M059J (cell line): Measurements from ENCODE around the gene HUNK. TPM values are rescaled to one million over a fixed set of nuclear protein-coding genes. Genes with fewer than 3 reads are reported as not detected.
"Not testable (repeated sequence)": the region's sequence is repeated elsewhere in the genome, so short reads cannot be mapped to it uniquely, and the experiment has no call there.

Source experiments
- DNase-seq: peaks from one replicate; pipeline ENCODE4 v3.0.0-alpha.2; 2012; ENCODE audit warnings: low read depth
- total RNA-seq: library from RNA; depleted of rRNA; stranded (reverse); fragments of >200 nt; shearing (Covaris generic); gene quantifications from 2 replicates; pipeline ENCODE4 v1.2.3, GENCODE V29; 2014

The HUNK gene
- total RNA-seq, 1 experiment from 2014 or later: 0.15 TPM

DNA sequence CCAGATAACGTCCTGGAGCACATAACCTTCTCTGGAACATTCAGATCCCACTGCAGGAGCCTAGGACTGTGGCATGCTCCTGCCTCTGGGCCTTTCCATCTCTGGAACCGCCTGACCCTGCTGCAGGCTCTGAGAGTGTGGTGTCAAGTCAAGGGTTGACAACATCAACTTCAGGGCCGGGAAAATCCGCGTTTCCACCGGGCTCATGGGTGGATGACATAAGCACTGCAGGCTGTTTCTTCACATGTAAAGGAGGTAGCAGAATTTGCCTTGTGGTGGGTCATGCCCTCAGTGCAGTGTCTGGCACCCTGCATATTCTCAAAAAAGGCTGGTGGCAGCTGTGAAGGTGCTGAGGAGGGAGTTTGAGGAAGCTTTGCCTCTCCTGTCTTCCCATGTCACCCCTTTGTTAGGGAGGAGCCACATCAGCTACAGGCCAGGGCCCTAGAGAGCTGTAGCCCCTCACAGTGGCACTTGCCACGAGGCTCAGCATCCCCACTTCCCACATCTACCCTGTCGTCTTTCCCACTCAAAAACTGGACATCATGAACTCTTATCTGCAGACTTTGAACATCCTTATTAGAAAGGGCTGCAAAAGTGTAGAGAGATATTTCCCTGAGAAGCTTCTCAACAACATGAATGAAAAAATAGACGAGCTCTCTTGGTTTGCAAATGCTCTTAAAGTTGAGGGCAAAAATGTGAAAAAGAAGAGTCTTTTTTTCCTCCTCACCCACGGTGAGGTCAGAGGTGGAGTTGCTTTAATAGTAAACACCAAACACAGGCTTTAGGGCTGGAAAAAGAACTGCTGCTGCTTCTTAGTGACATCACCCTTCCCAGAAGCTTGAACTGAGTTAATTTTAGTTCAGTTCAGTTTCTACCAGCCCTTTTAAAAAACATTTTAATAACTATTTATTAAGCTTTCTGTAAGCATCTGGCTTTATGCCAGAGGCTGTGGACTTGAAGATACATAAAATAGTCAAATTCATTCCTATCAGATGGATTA lies 121.3 kb downstream of the HUNK start:
- DNase-seq: no peak

DNA sequence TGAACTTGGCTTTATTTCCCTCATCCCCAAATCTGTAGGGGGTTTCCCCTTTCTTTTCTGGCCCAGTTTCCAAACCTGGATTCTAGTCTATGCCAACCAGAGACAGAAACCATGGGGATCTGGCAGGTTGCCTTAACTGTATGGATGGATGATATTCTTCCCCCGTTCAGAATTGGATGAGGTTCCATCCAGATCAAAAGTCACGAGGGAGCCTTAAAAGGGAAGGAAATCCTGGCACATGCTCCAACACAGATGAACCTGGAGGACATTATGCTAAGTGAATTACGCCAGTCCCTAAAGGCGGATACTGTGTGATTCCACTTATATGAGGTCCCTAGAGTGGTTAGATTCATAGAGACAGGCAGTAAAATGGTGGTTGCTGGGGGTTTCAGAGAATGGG lies 124.4 kb downstream of the HUNK start:
- DNase-seq: no peak

DNA sequence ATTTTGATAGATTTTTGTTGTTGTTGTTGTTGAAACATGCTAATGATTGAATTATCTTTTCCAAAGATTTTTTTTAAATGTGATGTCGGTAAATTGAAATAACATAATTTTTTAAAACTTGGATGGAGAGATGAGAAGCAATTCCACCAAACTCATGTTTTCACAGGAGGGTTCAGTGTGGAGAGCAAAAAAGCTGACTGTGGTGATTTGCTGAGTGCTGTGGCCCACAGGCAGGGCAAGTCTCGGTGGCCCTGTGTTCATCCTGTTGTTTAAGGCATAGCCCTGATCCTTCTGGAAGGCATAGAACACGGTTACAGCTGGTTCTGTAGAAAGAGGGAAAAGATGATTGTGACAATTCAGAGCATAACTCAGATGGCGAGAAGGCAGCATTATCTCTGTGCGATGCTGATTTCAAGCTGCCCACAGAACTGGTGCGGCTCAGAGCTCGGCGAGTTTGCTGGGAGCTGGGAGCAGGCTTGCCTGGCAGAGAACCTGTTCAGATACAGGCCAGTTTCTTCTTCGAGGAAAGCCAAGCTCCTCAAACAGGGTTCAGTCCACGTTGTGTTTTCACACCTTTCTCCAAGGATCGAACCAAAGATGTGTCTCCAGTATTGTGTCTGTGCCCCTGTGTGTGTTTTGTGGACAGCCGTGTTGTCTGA lies 127.1 kb downstream of the HUNK start:
- DNase-seq: no peak

DNA sequence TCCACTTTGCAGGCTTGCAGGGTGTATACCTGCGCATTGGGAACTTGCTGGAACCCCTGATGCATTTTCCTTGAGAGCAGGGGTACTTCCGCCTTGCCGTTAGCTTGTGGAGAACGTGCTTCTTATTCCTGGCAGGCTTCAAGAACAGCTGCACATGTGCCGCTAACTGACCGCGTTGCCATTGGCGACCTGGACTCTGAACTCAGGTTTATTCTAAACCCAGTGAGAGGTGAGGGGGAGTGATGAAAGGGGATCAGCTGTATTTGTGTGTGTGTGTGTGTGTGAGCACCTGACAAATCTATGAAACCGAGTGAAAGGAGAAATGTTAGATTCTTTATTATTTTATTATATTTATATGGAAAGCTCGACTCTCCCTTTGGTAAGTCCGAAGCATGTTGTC lies 128.6 kb downstream of the HUNK start:
- DNase-seq: no peak

DNA sequence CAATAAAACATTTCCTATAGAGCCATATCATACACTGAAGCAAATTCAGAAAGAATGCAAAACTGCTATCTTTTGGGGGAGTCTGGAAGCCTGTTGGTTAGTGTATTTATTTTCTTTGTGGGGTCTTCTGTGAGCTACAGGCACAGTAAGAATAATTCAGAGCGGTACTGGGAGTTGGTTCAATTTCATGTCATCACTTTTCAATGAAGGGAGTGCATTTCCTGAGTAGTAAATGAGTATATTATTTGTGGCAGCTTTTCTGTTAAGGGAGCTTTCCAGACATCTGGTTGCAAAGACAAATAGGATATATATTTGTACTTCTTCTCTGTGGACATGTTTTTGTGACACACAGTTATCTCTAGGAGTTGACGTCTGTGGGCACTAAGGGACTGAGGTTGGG lies 130.6 kb downstream of the HUNK start:
- DNase-seq: no peak

DNA sequence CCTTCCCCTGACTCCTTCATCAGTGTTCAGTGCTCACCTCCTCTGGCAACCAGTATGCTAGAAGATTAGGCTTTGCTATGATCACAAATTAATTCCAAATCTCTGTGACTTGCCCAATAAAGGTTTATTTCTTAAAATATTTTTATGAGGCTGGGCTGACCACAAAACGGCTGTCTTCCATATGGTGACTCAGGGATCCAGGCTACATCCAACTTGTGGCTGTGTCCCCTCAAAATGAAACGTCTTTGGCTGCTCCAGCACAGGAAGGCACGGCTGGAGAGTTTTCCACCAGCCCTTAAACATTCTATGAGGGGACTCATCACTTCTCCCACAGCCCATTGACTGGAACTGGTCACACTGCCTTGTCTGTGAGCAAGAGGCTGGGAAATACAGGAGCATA lies 131.5 kb downstream of the HUNK start:
- no peak for DNase-seq

DNA sequence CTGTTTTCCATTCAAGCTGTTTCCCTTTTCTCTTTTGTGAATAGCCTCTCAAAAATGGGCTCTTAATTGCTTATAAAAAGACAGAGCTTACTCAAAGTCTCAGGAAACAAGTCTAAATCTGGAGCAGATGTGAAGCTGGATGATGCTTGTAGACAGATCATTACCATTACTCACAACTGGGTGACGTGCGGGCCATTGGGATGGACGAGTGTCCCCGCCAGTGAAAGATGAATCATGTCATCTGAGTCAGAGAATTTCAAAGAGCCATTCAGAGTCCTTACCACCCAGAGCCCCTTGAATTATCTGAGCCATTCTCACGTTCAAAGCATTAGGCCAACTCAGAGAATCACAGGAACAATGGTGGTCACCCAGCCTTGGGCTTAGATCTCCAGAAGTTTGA lies 134.6 kb downstream of the HUNK start:
- DNase-seq: peak; percentile 48

DNA sequence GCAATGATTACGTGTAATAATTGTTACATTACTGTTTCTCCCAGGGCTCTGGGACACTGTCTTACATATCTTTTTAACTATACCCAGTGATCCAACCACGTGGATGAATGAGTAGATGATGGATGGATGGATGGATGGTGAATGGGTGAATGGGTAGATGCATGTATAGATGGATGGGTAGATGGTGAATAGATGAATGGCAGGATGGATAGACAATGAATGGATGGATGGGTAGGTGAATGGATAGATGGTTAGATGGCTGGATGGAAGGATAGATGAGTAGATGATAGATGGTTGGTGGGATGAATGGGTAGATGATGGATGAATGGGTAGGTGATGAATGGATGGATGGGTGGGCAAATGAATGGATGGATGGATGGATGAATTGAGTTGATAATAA lies 135.9 kb downstream of the HUNK start:
- DNase-seq: no peak

DNA sequence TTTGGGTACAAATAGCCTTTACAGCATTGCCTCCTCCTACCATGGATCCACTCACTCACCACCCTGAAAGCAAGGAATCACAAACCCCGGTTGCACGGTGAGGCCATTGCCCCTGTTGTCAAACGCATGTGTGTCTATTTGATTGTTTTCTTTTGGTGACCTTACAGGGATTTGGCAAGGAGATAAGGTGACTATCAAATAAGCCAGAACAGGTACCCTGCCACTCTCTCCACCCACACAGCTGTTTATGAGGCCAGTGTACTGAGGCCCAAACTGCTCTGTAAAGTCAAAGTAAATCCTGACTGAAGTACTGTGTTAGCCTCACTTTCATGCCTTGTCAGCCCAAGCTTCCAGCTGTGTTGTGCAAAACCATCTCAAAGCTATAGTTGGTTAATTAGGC lies 136.4 kb downstream of the HUNK start:
- DNase-seq: no peak

DNA sequence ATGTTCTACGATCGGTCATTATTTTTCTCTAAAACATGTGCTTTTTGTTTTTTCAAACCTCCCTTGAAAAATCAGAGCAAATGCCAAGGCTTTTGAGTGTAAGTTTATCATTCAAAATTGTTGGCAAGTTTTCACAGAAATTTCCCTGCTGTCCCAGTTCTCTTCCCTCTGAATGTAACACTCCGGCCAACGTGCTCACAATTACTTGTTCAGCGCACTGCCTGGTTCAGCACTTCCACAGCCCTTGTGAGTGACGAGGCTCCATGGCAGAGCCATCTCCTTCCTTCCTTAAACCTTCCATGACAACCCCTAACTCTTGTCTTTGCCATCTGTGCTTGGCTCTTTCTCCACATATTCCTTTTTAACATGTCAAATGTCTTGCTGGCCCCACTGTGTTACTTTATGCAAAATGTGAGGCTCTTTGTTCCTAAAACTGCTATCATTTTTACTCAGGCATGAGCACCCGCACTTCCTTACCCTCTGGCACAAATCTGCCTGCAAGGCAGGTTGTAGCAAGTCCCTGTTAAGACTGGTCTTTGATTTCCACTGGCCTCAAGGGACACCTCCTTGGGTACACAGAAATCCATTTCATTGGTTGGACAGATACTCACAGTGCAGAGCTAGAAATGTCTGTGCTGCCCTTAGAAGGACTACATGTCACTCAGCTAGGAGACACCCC lies 142.8 kb downstream of the HUNK start:
- DNase-seq: no peak

DNA sequence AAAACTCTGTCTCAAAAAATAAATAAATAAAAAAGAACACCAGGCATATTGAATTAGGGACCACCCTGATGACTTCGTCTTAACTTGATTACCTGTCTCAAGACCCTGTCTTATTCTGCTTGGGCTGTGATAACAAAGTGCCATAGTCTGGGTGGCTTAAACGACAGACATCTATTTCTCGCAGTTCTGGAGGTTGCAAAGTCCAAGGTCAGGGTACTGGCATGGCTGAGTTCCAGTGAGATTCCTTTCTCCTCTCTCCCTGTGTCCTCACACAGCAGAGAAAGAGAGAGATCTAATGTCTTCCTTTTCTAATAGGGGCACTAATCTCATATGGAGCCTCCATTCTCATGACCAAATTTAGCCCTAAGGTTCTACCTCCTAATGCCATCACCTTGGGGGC lies 145.6 kb downstream of the HUNK start:
- no peak for DNase-seq

DNA sequence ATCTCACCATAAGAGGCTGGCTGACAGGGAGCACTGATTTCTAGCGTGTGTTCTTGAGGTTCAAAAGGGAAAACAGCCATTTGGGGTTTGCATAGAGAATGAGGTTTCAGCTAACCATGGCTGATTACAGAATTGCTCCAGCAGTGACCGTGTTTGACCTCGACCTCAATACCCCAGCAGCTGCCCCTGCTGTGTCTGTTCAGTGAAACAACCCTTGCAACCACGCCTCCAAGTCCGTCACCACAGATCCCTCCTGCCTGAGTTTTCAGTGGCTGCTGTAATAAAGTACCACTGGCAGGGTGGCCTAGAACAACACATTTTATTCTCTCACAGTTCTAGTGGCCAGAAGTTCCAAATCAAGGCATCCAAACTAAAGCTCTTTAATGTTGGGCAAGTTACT lies 147.7 kb downstream of the HUNK start:
- no peak for DNase-seq

DNA sequence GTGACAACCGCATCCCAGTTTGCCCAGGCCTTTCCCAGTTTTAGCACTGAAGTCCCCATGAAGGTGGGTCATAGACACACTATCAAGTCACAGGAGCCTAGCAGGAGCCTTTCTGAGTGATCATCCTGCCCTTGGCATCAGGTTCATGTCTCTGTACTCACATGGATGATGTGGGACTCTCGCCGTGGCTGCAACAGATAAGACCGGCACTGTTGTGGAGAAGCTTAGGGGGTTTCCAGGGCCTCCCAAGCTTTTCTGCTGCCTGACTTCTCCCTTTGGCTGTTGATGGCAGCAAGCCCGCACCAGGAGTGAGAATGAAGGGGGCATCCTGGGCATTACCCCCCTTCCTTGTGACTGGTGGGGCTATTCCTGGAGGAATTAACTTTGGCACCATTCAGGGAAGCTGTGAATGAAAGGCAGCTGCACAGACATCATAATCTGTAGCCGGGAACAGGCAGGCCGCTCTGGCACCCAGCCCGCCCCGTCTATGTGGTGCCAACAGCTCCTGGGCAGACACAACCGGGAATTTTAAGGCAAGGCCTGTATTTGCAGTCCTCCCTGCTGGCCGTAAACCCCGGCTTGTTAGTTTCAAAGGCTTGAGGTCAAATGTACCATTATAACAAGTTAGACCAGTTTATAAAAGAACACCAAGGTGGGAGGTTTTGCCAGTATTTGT lies 148.6 kb downstream of the HUNK start:
- no peak for DNase-seq

DNA sequence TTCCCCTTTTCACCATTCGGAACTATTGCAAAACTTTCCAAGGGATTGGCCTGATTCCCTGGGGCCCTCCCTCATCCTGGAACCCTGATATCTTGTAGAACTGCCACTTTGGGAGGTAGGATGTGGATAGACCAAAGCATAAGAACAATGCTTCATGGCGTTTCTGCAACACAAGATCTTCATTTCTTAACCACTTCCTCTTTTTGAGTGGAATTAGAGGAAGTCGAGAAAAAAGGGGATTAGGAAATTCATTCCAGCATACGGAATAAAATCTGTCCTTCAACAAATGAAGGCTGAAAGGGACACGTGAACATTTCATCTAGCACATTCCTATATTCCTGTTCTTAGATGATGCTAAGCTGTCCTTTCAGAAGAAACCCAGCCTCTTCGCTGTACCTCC lies 149.3 kb downstream of the HUNK start:
- no peak for DNase-seq

DNA sequence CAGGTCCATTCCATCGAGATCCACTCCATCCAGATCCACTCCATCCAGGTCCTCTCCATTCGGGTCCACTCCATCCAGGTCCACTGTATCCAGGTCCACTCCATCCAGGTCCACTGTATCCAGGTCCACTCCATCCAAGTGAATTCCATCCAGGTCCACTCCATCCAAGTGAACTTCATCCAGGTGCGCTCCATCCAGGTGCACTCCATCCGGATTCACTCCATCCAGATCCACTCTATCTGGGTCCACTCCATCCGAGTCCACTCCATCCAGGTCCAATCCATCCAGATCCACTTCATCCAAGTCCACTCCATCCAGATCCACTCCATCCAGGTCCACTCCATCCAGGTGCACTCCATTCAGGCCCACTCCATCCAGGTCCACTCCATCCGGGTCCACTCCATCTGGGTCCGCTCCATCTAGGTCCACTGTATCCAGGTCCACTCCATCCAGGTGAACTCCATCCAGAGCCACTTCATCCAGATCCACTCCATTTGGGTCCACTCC lies 157.4 kb downstream of the HUNK start:
- no peak for DNase-seq

DNA sequence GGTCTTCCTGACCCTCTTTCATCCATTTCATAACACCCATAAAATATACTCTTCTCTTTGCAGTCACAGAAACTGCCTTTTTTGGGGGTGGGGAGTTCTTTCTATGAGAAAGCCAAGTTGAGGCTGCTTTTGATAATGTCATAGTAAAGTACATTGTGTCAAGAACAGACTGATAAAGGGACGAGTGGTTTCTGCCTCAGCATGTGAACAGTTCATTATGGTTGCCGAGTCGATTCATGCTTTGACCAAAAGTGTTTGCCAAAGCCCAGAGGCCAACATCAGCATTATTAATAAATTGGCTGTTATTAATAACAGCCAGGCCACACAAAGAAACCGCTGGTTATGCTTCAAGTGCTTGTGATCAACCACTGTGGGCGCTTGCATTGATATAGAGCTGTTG lies 162.0 kb downstream of the HUNK start:
- DNase-seq: no peak

DNA sequence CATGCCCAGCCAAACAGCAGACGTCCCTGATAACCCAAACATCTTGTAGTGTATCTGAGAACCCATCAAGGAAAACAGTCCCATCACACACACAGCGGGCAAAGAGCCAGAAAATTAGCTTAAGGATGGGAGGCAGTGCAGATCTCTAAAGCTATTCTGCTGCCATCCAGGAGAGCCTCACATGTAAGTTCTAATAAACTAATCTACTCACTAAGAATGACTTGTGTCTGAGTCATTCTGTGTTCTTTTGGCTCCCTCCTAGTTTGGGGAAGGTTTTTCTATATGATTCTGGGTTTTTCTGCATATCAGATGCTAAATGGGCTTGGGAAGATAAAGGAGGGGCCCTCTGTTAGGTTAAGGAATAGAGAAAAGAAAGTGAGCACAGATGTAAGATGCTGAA lies 162.8 kb downstream of the HUNK start:
- no peak for DNase-seq

DNA sequence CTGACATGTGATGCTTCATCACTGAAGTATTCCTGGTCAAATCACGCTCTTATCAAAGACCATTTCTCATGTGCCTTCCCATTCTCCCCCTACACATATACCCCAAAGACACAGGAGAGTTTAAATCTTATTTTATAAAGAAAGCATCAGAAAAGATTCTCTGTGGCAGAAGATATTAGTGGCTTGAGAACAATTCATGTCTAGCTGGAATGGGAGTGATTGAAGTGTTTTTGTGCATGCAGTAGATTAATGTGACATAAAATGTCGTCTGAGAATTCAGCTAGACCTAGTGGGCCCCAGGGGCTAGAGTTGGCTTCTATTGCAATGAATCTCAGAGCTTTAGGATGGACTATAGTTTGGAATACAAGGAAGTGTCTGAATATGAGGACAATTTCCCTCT lies 163.9 kb downstream of the HUNK start:
- DNase-seq: no peak

DNA sequence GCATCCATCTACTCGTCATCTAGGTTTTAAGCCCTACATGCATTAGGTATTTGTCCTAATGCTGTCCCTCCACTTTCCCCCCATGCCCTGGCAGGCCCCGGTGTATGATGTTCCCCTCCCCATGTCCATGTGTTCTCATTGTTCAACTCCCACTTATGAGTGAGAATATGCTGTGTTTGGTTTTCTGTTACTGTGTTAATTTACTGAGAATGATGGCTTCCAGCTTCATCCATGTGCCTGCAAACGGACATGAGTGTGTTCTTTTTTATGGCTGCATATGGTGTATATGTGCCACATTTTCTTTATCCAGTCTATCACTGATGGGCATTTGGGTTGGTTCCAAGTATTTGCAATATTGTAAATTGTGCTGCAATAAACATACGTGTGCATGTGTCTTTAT lies 165.9 kb downstream of the HUNK start:
- DNase-seq: not testable (repeated sequence)

DNA sequence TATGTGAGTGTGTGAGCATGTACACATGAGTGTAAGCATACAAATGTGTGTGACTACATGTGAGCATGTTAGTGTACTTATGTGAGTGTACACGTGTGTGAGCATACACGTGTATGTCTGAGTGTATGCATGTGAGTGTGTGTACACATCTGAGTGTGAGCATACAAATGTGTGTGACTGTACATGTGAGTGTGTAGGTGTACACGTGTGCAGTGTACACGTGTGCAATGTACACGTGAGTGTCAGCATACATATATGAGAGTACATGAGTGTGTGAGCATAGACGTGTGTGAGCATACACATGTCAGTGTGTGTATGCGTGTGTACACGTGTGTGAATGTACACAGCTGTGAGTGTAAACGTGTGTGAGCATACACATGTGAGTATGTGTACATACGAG lies 170.6 kb downstream of the HUNK start:
- no peak for DNase-seq

DNA sequence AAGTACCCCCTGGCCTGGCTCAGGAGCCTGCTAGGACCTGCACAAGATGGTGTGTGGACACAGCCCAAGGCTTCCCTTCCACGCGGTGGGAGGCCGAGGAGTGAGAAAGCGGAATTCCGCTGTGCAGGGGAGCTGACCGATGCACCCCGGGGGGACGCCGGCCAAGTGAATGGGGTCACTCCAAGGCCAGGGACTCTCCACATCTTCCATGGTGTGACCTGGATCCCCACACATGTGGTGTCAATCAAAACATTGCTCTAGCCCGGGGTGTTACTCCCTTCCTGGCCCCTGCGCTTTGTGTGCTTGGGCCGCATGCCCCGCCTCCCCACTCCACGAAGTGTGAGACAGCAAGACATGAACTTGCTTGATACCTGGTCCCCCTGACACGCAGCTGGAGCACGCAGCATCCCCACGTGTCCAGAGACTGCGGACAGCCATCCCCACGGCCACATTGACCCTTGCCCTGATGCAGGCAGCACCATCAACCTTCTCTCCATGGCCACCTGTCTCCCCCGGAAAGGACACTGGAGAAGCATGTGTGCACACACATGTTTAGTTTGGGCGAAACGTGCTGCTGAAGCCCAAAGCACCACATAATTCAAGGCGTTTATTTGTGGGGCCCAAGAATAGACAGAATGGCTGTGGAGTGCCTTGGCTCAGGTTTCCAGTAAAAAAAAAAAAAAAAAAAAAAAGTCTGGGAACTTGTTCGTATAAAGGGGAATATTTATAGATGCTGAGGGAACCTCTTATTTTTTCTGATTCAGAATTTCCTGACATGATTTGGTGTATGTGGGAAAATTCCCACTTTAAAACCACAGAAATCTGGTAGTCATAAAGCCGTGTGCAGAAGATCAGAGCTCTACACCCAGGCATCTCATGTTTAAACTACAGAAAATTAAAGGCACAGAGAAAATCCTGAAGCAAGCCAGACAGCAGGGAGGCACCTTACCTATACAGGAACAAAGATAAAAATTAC lies 171.7 kb downstream of the HUNK start:
- no peak for DNase-seq
